HS-5 (cell line): ENCODE results near the gene FARS2.
"Not testable (repeated sequence)": the region's sequence is repeated elsewhere in the genome, so short reads cannot be mapped to it uniquely, and the experiment has no call there.

Source experiments
- DNase-seq: peaks from one replicate; pipeline ENCODE4 v3.0.0-alpha.2; 2012; ENCODE audit warnings: low read depth

The FARS2 gene

GRCh38 chr6:5670811-5671561 is 409.7 kb downstream of the FARS2 start:
- no peak for DNase-seq

- no peak for DNase-seq
Observed at GRCh38 chr6:5671601-5672559, 410.6 kb downstream of the FARS2 start.

- DNase-seq, result peak; percentile 67
Observed at GRCh38 chr6:5672581-5673011, 411.3 kb downstream of the FARS2 start.

GRCh38 chr6:5673019-5673790 is 411.9 kb downstream of the FARS2 start:
- no peak for DNase-seq

GRCh38 chr6:5674141-5674540 is 412.8 kb downstream of the FARS2 start:
- DNase-seq, result no peak

- DNase-seq, result no peak
Observed at GRCh38 chr6:5674721-5675120, 413.4 kb downstream of the FARS2 start.

- no peak for DNase-seq
Observed at GRCh38 chr6:5676701-5677100, 415.4 kb downstream of the FARS2 start.

- DNase-seq, result no peak
Observed at GRCh38 chr6:5677219-5678000, 416.1 kb downstream of the FARS2 start.

- no peak for DNase-seq
Observed at GRCh38 chr6:5679270-5679669, 418.0 kb downstream of the FARS2 start.

- DNase-seq, result no peak
Observed at GRCh38 chr6:5679691-5680090, 418.4 kb downstream of the FARS2 start.

- no peak for DNase-seq
Observed at GRCh38 chr6:5680095-5680494, 418.8 kb downstream of the FARS2 start.

- DNase-seq, result no peak
Observed at GRCh38 chr6:5681480-5681879, 420.2 kb downstream of the FARS2 start.

- DNase-seq, result no peak
Observed at GRCh38 chr6:5682530-5682929, 421.2 kb downstream of the FARS2 start.

- not testable (repeated sequence) for DNase-seq
Observed at GRCh38 chr6:5683747-5684146, 422.4 kb downstream of the FARS2 start.

- no peak for DNase-seq
Observed at GRCh38 chr6:5684320-5685053, 423.2 kb downstream of the FARS2 start.

GRCh38 chr6:5693225-5694145 is 432.2 kb downstream of the FARS2 start:
- DNase-seq, result no peak

- no peak for DNase-seq
Observed at GRCh38 chr6:5695260-5696245, 434.2 kb downstream of the FARS2 start.

GRCh38 chr6:5697508-5697907 is 436.2 kb downstream of the FARS2 start:
- DNase-seq, result no peak
